ENCODE measurements around the gene ASXL3.

The ASXL3 gene

GRCh38 chr18:33577685-33578517 lies at the start of gene ASXL3:
ASXL3 (plus strand) TSS chr18:33578219; CDS start chr18:33578632, 413 bp downstream.
- DNase-seq = no peak

DNA sequence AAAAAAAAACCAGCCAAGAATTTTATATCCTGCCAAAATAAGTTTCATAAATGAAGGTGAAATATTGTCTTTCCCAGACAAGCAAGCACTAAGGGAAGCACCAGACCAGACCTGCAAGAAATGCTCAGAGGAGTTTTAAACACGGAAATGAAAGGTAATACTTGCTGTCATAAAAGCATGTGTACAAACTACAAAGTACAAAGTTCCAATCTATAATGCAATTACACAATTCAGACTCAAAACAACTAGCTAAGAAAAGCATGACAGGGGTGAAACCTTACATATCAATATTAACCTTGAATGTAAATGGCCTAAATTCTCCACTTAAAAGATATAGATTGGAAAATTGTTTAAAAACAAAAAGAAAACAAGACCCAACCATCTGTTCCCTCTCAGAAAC lies 45.0 kb upstream of the ASXL3 start:
- DNase-seq = no peak

DNA sequence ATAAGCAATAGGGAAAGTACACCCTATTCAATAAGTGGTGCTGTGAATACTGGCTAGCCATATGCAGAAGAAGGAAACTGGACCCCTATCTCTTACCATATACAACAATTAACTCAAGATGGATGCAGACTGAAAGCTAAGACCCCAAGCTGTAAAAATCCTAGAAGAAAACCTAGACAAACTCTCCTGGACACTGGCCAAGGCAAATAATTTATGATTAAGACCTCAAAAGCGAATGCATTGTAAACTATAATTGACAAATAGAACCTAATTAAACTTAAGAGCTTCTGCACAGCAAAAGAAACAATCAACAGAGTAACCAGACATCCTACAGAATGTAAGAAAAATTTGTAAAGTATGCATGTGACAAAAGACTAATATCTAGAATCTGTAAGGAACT lies 41.1 kb upstream of the ASXL3 start:
- DNase-seq = no peak

GRCh38 chr18:33538418-33539042 lies 39.5 kb upstream of the ASXL3 start:
- DNase-seq = no peak

- DNase-seq = no peak
Observed at GRCh38 chr18:33540392-33540791, 37.6 kb upstream of the ASXL3 start.

- no peak for DNase-seq
Observed at GRCh38 chr18:33541316-33541715, 36.7 kb upstream of the ASXL3 start.

DNA sequence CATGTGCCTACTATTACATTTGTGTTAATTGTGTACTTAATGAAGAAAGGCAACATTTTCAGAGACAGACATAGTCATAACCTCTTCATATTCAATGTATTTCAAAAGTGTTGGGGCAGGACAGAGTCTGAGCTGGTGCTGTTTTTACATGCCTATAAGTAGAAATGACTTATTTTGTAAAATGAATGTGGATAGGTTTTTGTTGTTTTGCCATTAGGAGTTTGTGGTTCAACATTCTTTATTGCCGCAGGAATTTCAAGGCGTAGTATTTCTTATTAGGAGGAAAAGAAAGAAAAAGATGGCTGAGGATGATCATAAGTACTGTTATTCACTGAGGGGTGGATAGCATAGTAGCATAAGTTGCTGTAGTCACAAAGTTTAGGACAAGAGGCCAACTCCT lies 21.2 kb upstream of the ASXL3 start:
- no peak for DNase-seq

DNA sequence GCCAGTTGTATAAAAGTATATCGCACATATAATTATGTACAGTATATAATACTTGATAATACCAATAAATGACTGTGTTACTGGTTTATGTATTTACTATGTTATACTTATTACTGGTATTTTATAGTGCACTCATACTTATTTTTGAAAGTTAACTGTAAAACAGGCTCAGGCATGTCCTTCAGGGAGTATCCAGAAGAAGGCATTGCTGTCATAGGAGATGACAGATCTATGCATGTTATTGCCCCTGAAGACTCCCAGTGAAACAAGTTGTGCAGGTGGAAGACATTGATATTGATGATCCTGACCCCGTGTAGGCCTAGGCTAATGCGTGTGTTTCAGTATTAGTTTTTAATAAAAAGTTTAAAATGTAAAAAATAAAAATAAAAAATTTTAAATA lies 20.3 kb upstream of the ASXL3 start:
- DNase-seq = no peak

- no peak for DNase-seq
Observed at GRCh38 chr18:33558529-33558928, 19.5 kb upstream of the ASXL3 start.

- no peak for DNase-seq
Observed at GRCh38 chr18:33560686-33561370, 17.2 kb upstream of the ASXL3 start.

DNA sequence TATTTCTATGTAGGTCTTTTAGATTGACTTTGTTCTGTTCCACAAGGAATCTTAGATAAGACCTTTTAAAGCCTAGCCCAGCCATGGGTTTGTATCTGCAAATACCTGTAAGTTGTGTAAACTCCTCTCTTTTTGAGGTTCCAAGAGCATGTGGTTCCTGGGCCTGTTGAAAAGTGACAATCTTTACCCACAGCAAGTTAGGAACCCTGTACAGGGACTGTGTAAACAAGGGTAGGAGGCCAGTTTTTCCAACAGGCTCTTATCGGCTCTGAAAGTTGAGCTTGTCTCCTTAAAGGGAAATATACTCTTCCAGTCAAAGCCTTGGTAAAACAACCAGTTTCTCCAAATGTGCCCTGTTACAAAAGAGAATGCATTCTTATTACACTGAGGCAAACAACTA lies 15.3 kb upstream of the ASXL3 start:
- no peak for DNase-seq

DNA sequence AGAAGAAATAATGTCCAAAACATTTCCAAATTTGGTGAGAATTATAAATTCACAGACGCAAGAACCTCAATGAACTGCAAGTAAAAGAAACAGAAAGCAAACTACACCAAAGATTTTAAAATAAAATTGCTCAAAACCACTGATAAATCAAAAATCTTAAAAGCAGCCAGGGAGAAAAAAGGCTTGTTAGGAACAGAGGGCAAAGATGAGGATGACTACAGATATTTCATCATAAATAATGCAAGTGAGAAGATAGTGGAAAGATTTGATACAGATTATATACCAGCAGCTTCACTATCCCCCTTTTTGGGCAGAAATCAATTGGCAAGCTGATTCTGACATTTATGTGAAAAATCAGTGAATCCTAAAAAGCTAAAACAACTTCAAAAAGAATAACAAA lies 10.3 kb upstream of the ASXL3 start:
- no peak for DNase-seq

GRCh38 chr18:33571998-33572787 lies 5.8 kb upstream of the ASXL3 start:
- DNase-seq = no peak

- DNase-seq = no peak
Observed at GRCh38 chr18:33573193-33573592, 4.8 kb upstream of the ASXL3 start.

GRCh38 chr18:33575451-33575850 lies 2.6 kb upstream of the ASXL3 start:
- no peak for DNase-seq

DNA sequence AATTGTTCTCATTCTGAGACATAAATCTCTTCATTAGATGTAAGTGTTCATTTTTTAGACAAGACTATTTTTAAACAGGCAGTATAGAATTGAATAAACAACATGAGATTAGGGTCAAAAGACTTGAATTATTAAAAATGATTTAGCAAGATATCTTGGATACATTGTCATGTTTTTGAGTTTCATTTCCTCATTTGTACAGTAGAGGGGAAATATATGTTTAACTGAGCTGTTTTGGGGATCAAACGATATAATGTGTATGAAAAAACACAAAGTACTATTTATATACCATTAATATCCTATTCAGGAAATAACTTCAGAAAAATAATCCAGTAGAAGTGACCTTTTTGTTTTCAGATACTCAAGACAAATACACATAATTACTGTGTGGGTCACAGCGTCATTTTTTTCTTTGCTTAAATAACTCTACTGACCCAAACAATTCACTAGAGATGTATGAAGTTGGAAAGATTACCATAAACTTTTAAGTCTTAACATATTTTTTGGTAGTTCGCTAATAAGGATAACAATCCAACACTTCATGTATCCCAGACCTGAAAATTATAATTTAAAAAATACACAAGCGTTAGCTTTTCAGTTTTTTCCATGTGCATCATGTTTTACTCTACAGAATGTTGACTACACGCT lies 896 bp upstream of the ASXL3 start:
- no peak for DNase-seq

DNA sequence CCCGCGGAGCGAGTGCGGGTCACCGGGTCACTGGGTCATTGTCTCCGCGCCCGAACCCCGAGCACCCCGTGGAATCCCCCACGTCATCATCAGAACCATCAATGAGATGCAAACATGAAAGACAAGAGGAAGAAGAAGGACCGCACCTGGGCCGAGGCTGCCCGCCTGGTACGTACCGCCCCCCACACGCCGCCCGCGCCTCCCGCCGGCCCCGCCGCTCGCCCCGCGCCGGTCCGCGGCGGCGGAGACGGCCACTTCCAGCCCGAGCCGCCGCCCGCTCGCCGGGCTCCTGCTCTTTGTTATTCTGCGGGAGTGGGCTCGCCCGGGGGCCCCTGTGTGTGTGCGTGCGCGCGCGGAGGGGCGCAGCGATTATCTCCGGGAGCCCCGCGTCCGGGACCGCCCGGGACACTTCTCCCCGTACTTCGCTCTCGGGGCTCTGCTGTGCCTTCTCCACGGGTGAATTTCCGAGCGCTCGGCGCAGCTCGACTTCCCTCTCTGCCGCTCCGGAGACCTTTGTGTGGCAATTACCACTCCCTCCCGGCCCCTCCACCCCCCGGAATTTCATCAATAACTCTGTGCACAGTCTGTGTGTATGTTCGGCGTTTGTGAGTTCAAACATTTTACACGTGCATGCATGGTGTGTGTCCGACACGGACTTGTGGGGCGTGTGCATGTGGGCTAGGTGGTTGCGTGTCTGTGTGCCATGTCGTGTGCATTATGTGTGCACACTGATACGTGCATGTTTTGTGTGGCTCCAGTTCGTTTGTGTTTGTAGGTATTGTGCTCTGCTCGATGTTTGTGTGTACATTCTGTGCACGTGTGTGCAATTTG lies 714 bp downstream of the ASXL3 start:
- no peak for DNase-seq

GRCh38 chr18:33579349-33580215 lies 1.6 kb downstream of the ASXL3 start:
- DNase-seq = no peak

GRCh38 chr18:33580546-33580945 lies 2.5 kb downstream of the ASXL3 start:
- DNase-seq = no peak

DNA sequence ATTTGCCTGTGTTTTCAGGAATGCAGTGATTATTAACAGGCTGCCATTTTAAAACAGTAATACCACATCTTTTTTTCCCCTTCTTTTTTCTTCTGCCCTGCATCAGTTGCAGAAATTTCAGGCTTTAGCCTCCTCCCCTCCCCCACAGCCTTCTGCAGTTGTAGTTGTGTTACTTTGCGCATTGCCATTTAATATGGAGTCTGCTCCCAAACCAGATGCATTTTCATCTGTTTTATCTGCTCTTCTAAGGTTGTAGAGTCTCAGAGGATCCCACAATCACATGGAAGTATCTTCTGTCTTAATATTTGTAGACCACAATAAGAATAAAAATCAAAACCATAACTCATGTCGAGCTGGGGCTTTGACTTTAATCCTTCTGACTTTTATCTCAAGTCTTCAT lies 3.8 kb downstream of the ASXL3 start:
- no peak for DNase-seq

DNA sequence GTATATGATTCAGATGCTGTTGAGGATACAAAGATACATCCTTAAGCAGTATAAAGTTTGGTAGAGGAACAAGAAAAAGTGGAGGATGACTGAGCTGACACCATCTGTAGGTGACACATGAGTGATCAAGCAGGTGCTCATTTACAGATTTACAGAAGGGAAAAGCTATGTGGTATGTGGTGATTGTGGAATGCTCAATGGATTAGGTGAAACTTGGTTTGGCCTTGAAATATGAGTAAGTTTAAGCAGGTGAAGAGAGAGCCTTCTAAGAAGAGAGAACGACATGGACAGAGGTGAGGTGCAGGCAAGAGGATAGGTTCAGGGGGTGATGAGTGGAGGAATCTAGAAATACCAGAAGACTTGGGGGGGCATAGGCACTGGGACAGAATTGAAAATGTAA lies 5.9 kb downstream of the ASXL3 start:
- DNase-seq = no peak

All from CD4-positive, alpha-beta T cell treated with Interleukin-17A for 1 hour (primary cell).